ENCODE measurements around the gene SLA2. TPM values are rescaled to one million over a fixed set of nuclear protein-coding genes. Genes with fewer than 3 reads are reported as not detected.
A peak's percentile ranks its signal among the peaks of the same experiment; 100 is the strongest.

The SLA2 gene
- total RNA-seq, 2 donors from 2014 or later = 0.44 to 0.68 TPM

- H3K4me3 Mint-ChIP-seq = peak overlapping the region; percentile 82
- Histone ChIP-seq H3K9ac (ENCODE audit: extremely low read depth, low read length, poor library complexity, severe bottlenecking) (peak overlapping the region; percentile 86), H3K4me3 (ENCODE audit: low read length) (peak overlapping the region; percentile 90), H3K27ac (ENCODE audit: low read depth, low read length) (peak overlapping the region; percentile 86), H3K27me3 (ENCODE audit: control insufficient read depth, insufficient read depth, low read length, poor library complexity, severe bottlenecking) (no peaks in the 10 kb centered on the region), H3K4me1 (ENCODE audit: control insufficient read depth, insufficient read depth, low read length) (peaks cover 8% of the 10 kb centered on the region), H3K9me3 (ENCODE audit: control insufficient read depth, low read length) (no peaks in the 10 kb centered on the region), H3K36me3 (ENCODE audit: control insufficient read depth, insufficient read depth, low read length) (peaks cover 10% of the 10 kb centered on the region)
- DNase-seq = no peak
- peaks cover 34% of the 10 kb centered on the region for H3K4me1 Mint-ChIP-seq
- no peaks in the 10 kb centered on the region for H3K9me3 Mint-ChIP-seq
- no peaks in the 10 kb centered on the region for H3K27me3 Mint-ChIP-seq (ENCODE audit: insufficient read depth)
- peaks cover 4% of the 10 kb centered on the region for H3K36me3 Mint-ChIP-seq (ENCODE audit: low read depth)
- WGBS, 2 experiments (ENCODE audit: insufficient coverage in 1 of 2, insufficient read length in 1 of 2) = 0% methylated on average over 4 to 52 of the region's 53 CpGs
- no peak overlapping the region for H3K27ac Mint-ChIP-seq
- TF ChIP-seq, protein P1, sequence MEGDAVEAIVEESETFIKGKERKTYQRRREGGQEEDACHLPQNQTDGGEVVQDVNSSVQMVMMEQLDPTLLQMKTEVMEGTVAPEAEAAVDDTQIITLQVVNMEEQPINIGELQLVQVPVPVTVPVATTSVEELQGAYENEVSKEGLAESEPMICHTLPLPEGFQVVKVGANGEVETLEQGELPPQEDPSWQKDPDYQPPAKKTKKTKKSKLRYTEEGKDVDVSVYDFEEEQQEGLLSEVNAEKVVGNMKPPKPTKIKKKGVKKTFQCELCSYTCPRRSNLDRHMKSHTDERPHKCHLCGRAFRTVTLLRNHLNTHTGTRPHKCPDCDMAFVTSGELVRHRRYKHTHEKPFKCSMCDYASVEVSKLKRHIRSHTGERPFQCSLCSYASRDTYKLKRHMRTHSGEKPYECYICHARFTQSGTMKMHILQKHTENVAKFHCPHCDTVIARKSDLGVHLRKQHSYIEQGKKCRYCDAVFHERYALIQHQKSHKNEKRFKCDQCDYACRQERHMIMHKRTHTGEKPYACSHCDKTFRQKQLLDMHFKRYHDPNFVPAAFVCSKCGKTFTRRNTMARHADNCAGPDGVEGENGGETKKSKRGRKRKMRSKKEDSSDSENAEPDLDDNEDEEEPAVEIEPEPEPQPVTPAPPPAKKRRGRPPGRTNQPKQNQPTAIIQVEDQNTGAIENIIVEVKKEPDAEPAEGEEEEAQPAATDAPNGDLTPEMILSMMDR (conservative IDR thresholded peaks at IDR 0.05) = peak; percentile 10
Measured at GRCh38 chr20:36573798-36574365, 72.1 kb downstream of the SLA2 start.

DNA sequence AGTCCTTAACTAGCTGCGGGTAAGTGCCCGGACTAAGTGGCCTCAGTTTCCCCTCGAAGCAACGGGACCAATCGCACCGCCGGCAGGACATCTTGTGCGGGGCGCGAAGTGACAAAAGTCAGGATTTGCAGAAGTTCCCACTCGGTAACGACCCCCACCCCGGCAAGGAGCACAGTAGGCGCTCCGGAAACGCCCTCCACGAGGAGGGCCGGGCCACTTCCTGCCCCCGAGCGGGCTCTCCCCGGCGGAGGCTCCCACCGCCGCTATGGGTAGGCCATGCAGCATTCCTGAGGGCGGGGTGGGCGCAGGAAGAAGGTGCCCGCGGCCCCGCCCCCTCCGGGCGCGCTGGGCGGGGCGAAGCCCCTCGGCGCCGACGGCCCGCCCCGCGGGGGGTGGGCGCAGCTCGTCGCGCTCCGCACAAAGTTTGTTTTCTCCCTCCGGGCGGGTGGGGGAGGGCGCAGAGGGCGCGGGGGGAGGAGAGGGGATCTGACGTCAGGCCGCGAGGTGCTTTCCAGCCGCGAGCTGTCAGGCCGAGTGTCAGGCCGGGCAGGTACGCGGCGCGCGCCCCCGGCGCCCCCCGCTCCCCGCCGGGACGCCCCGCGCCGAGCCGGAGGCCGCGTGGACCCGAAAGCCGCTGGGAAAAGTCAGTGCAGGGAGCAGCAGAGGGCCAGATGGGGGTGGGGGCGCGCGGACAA, 72.7 kb downstream of the SLA2 start, which contains the start of gene TGIF2:
TSS of gene TGIF2 (plus strand) at position 495 of the 695 bp plus-strand sequence. CDS start 5,178 bp downstream, outside the sequence.
- no peaks in the 10 kb centered on the region for H3K27me3 ChIP-seq (ENCODE audit: control insufficient read depth, insufficient read depth, low read length, poor library complexity, severe bottlenecking)
- DNase-seq = peak; percentile 98
- H3K27me3 Mint-ChIP-seq (ENCODE audit: insufficient read depth) = no peaks in the 10 kb centered on the region
- peak within 1 kb of the TSS; percentile 82 for H3K4me3 Mint-ChIP-seq
- peaks cover 5% of the 10 kb centered on the region for H3K36me3 ChIP-seq (ENCODE audit: control insufficient read depth, insufficient read depth, low read length)
- 0 to 2% methylated on average over 19 to 72 of the region's 80 CpGs for WGBS, 2 experiments (ENCODE audit: insufficient coverage in 1 of 2, insufficient read length in 1 of 2)
- TF ChIP-seq, protein P1 (conservative IDR thresholded peaks at IDR 0.05) = no peak
- H3K27ac ChIP-seq (ENCODE audit: low read depth, low read length) = peak within 1 kb of the TSS; percentile 86
- H3K9me3 Mint-ChIP-seq = no peaks in the 10 kb centered on the region
- H3K9me3 ChIP-seq (ENCODE audit: control insufficient read depth, low read length) = no peaks in the 10 kb centered on the region
- peak within 1 kb of the TSS; percentile 86 for H3K9ac ChIP-seq (ENCODE audit: extremely low read depth, low read length, poor library complexity, severe bottlenecking)
- peaks cover 8% of the 10 kb centered on the region for H3K4me1 ChIP-seq (ENCODE audit: control insufficient read depth, insufficient read depth, low read length)
- H3K27ac Mint-ChIP-seq = peak within 1 kb of the TSS; percentile 97
- no peaks in the 10 kb centered on the region for H3K36me3 Mint-ChIP-seq (ENCODE audit: low read depth)
- peaks cover 34% of the 10 kb centered on the region for H3K4me1 Mint-ChIP-seq
- peak within 1 kb of the TSS; percentile 90 for H3K4me3 ChIP-seq (ENCODE audit: low read length)

GRCh38 chr20:36572701-36573102, 73.3 kb downstream of the SLA2 start:
- peaks cover under 1% of the 10 kb centered on the region for H3K36me3 ChIP-seq (ENCODE audit: control insufficient read depth, insufficient read depth, low read length)
- Mint-ChIP-seq H3K4me1 (peaks cover 34% of the 10 kb centered on the region), H3K27ac (peak overlapping the region; percentile 97), H3K4me3 (peak overlapping the region; percentile 82), H3K9me3 (no peaks in the 10 kb centered on the region), H3K27me3 (ENCODE audit: insufficient read depth) (no peaks in the 10 kb centered on the region), H3K36me3 (ENCODE audit: low read depth) (no peaks in the 10 kb centered on the region)
- peak overlapping the region; percentile 67 for H3K9ac ChIP-seq (ENCODE audit: extremely low read depth, low read length, poor library complexity, severe bottlenecking)
- no peak for DNase-seq
- H3K4me3 ChIP-seq (ENCODE audit: low read length) = peak overlapping the region; percentile 78
- no peaks in the 10 kb centered on the region for H3K27me3 ChIP-seq (ENCODE audit: control insufficient read depth, insufficient read depth, low read length, poor library complexity, severe bottlenecking)
- 8 to 10% methylated on average over 18 to 20 of the region's 20 CpGs for WGBS, 2 experiments (ENCODE audit: insufficient coverage in 1 of 2, insufficient read length in 1 of 2)
- no peaks in the 10 kb centered on the region for H3K9me3 ChIP-seq (ENCODE audit: control insufficient read depth, low read length)
- H3K27ac ChIP-seq (ENCODE audit: low read depth, low read length) = peak overlapping the region; percentile 34
- peaks cover 8% of the 10 kb centered on the region for H3K4me1 ChIP-seq (ENCODE audit: control insufficient read depth, insufficient read depth, low read length)
- TF ChIP-seq, protein P1 (conservative IDR thresholded peaks at IDR 0.05) = no peak

Measured in endodermal cell (in vitro differentiated cells).